HAP-1 (cell line): ENCODE results near the gene LCE7A.

Source experiments
- DNase-seq, 2 experiments: peaks; one replicate each; pipeline ENCODE4 v3.0.0-alpha.2; 2016 to 2020; ENCODE audit warnings: low spot score in 2 of 2
- H3K27me3 ChIP-seq: fragments of 250-450 bp; sonication (Bioruptor Pico); 2 replicates; pipeline ENCODE4 v1.5.1; 2020; ENCODE audit warnings: low read depth, mild to moderate bottlenecking, moderate library complexity
- H3K36me3 ChIP-seq: fragments of 250-450 bp; sonication (Bioruptor Pico); replicated peaks from 2 replicates; pipeline ENCODE4 v1.5.1; 2020; ENCODE audit warnings: mild to moderate bottlenecking
- H3K4me1 ChIP-seq: fragments of 250-450 bp; sonication (Bioruptor Pico); 2 replicates; pipeline ENCODE4 v1.5.1; 2020; ENCODE audit warnings: mild to moderate bottlenecking
- H3K4me3 ChIP-seq: fragments of 250-450 bp; sonication (Bioruptor Pico); 2 replicates; pipeline ENCODE4 v1.5.1; 2020; ENCODE audit warnings: mild to moderate bottlenecking, moderate library complexity
- H3K9me3 ChIP-seq: fragments of 250-450 bp; sonication (Bioruptor Pico); 2 replicates; pipeline ENCODE4 v1.5.1; 2020; ENCODE audit warnings: mild to moderate bottlenecking, moderate library complexity
- in situ Hi-C: fragments of 300-500 bp; cut with MboI; formaldehyde crosslinking; loops from 3 replicates; pipeline ENCODE4 v1.14.3; 2020; ENCODE audit warnings: low sequenced_read_pairs, inconsistent platforms, mixed read lengths

LCE7A gene

GRCh38 chr1:152869808-152870419 is 10.1 kb downstream of the LCE7A start:
- DNase-seq = peak; percentile 36 to 80
- Histone ChIP-seq H3K36me3 (no peaks in the 10 kb centered on the region), H3K4me3 (no peak overlapping the region), H3K9me3 (no peaks in the 10 kb centered on the region), H3K4me1 (no peaks in the 10 kb centered on the region), H3K27me3 (no peaks in the 10 kb centered on the region)
- in situ Hi-C loops = no loop called here

- DNase-seq = peak in 1 of 2 experiments; percentile 53
- H3K9me3 ChIP-seq = no peaks in the 10 kb centered on the region
- in situ Hi-C loops = no loop called here
Measured at GRCh38 chr1:152870831-152871730, 11.3 kb downstream of the LCE7A start.

GRCh38 chr1:152871731-152872126 is 11.9 kb downstream of the LCE7A start:
- H3K9me3 ChIP-seq = no peaks in the 10 kb centered on the region
- no peak overlapping the region for H3K4me3 ChIP-seq
- no peaks in the 10 kb centered on the region; the same call in 1 of the 2 replicates for H3K27me3 ChIP-seq
- no peak for DNase-seq
- in situ Hi-C loops = no loop called here
- no peaks in the 10 kb centered on the region for H3K4me1 ChIP-seq
- H3K36me3 ChIP-seq = no peaks in the 10 kb centered on the region

More at GRCh38 chr1:152870831-152871730, 11.3 kb downstream of the LCE7A start:
- H3K27me3 ChIP-seq = no peaks in the 10 kb centered on the region
- no peaks in the 10 kb centered on the region for H3K4me1 ChIP-seq
- no peak overlapping the region for H3K4me3 ChIP-seq
- no peaks in the 10 kb centered on the region for H3K36me3 ChIP-seq

DNA sequence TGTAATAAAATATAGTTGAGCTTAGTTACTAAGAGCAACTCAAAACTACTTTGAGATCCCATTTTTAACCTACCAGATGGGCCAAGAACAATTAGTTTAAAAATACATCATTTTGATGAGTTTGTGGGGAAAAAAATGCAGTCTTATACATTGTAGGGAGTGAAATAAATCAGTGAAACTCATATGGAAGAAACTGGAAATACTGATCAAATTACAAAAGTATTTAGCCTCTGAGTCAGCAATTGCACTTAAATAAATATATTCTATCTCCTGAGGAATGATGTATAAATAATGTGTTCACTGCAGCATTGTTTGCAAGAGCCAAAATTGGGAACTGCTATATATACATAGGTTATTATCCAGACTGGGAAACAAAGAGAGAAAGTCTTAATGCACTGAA is 13.7 kb downstream of the LCE7A start:
- H3K4me3 ChIP-seq = no peak overlapping the region
- in situ Hi-C loops = no loop called here
- H3K9me3 ChIP-seq = no peaks in the 10 kb centered on the region
- H3K36me3 ChIP-seq = no peaks in the 10 kb centered on the region
- no peak for DNase-seq
- no peaks in the 10 kb centered on the region; the same call in 1 of the 2 replicates for H3K27me3 ChIP-seq
- no peaks in the 10 kb centered on the region for H3K4me1 ChIP-seq

DNA sequence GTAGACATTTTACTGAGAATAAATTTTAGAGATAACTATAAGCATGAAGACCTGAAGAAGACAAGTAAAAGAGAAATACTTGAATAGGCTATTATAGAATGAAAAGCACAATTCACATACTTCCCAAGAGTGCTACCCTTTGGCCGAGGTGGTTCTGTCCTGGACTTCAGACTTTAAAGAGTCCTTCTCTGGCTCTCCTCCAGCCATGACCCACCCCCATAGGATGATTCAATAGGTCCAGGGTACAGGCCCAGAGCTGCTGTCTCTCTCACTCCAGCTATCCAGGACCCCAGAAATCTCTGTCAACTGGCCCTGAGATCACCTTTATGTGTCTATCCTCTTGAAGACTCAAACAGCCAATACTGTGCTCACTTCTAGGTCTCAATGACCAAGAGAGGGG is 17.0 kb downstream of the LCE7A start:
- DNase-seq = no peak
- H3K4me1 ChIP-seq = no peaks in the 10 kb centered on the region
- H3K4me3 ChIP-seq = no peak overlapping the region
- H3K9me3 ChIP-seq = no peaks in the 10 kb centered on the region
- in situ Hi-C loops = no loop called here
- H3K36me3 ChIP-seq = no peaks in the 10 kb centered on the region
- no peaks in the 10 kb centered on the region; the same call in 1 of the 2 replicates for H3K27me3 ChIP-seq

GRCh38 chr1:152878042-152878441 is 18.2 kb downstream of the LCE7A start, which contains the start of gene SMCP:
Gene SMCP (plus strand): TSS chr1:152878322. CDS start chr1:152884423, 6,101 bp downstream.
- H3K36me3 ChIP-seq = no peaks in the 10 kb centered on the region
- in situ Hi-C loops = no loop called here
- no peaks in the 10 kb centered on the region; the same call in 1 of the 2 replicates for H3K27me3 ChIP-seq
- H3K4me1 ChIP-seq = no peaks in the 10 kb centered on the region
- no peak within 1 kb of the TSS for H3K4me3 ChIP-seq
- no peaks in the 10 kb centered on the region for H3K9me3 ChIP-seq
- DNase-seq = peak in 1 of 2 experiments; percentile 60

GRCh38 chr1:152879559-152880198 is 19.9 kb downstream of the LCE7A start:
- no peaks in the 10 kb centered on the region for H3K9me3 ChIP-seq

GRCh38 chr1:152880316-152880715 is 20.5 kb downstream of the LCE7A start:
- H3K4me1 ChIP-seq = no peaks in the 10 kb centered on the region
- DNase-seq = no peak
- in situ Hi-C loops = no loop called here
- H3K27me3 ChIP-seq = no peaks in the 10 kb centered on the region; the same call in 1 of the 2 replicates
- H3K9me3 ChIP-seq = no peaks in the 10 kb centered on the region
- H3K36me3 ChIP-seq = no peaks in the 10 kb centered on the region
- H3K4me3 ChIP-seq = no peak overlapping the region

More at GRCh38 chr1:152879559-152880198, 19.9 kb downstream of the LCE7A start:
- no peaks in the 10 kb centered on the region for H3K4me1 ChIP-seq
- H3K4me3 ChIP-seq = no peak overlapping the region
- no peak for DNase-seq
- H3K27me3 ChIP-seq = no peaks in the 10 kb centered on the region; the same call in 1 of the 2 replicates
- in situ Hi-C loops = no loop called here
- no peaks in the 10 kb centered on the region for H3K36me3 ChIP-seq

DNA sequence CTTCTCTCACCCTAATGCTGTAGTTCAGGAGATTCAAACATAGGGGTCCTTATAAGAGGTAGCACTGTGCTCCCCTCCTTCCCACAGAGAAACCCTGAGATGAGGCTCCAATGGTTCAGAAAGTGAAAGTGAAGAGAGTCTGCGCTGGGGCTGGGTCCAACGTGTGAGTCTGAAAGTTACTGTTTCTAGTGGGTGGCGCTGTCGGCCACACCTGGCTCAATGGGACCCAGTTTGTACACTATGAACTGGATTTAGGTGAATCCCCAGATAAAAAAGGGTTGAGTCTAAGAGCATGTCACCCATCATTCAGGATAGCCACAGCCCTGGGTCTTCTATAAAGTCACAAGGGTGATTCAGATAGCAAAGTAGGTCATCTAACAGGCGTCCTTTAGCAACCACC is 21.1 kb downstream of the LCE7A start:
- in situ Hi-C loops = no loop called here

GRCh38 chr1:152884085-152884484 is 24.3 kb downstream of the LCE7A start:
- Histone ChIP-seq H3K4me1 (no peaks in the 10 kb centered on the region), H3K4me3 (no peak overlapping the region), H3K27me3 (no peaks in the 10 kb centered on the region), H3K36me3 (no peaks in the 10 kb centered on the region), H3K9me3 (no peaks in the 10 kb centered on the region)
- no peak for DNase-seq
- in situ Hi-C loops = no loop called here

More for the DNA sequence above, 21.1 kb downstream of the LCE7A start:
- H3K9me3 ChIP-seq = no peaks in the 10 kb centered on the region
- no peaks in the 10 kb centered on the region; the same call in 1 of the 2 replicates for H3K27me3 ChIP-seq
- no peaks in the 10 kb centered on the region for H3K4me1 ChIP-seq
- H3K4me3 ChIP-seq = no peak overlapping the region
- no peak for DNase-seq
- no peaks in the 10 kb centered on the region for H3K36me3 ChIP-seq

GRCh38 chr1:152884506-152884905 is 24.7 kb downstream of the LCE7A start:
- H3K27me3 ChIP-seq = no peaks in the 10 kb centered on the region
- H3K4me1 ChIP-seq = no peaks in the 10 kb centered on the region
- H3K9me3 ChIP-seq = no peaks in the 10 kb centered on the region
- no peak for DNase-seq
- H3K36me3 ChIP-seq = no peaks in the 10 kb centered on the region
- H3K4me3 ChIP-seq = no peak overlapping the region
- in situ Hi-C loops = no loop called here

GRCh38 chr1:152884966-152885624 is 25.3 kb downstream of the LCE7A start:
- no peaks in the 10 kb centered on the region for H3K9me3 ChIP-seq
- no peaks in the 10 kb centered on the region for H3K4me1 ChIP-seq
- in situ Hi-C loops = no loop called here
- DNase-seq = no peak
- no peak overlapping the region for H3K4me3 ChIP-seq
- H3K27me3 ChIP-seq = no peaks in the 10 kb centered on the region
- H3K36me3 ChIP-seq = no peaks in the 10 kb centered on the region

DNA sequence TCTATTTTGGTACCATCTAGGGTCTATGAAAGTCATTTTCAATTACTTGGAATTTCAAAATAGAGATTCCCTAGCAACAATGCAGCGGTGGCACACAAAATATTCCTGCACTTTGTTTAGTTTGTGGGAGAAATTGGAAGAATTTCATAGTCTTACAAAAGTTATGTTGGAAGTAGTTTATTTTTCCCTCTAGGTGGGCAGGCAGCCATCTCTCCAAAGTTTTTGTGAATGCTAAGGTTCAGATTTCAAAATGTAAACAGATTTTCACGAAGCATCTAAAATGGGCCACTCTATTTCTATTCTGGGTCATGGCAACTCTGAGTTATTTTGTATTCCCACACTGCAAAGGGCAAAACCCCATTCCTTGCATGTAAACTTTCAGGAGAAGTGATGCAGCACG is 26.3 kb downstream of the LCE7A start:
- no peak for DNase-seq
- no peaks in the 10 kb centered on the region for H3K36me3 ChIP-seq
- in situ Hi-C loops = no loop called here
- no peaks in the 10 kb centered on the region for H3K9me3 ChIP-seq
- H3K4me1 ChIP-seq = no peaks in the 10 kb centered on the region
- no peaks in the 10 kb centered on the region for H3K27me3 ChIP-seq
- no peak overlapping the region for H3K4me3 ChIP-seq
